Amniotic stem cell (primary cell): ENCODE measurements around the gene HELZ2.
"Not testable (repeated sequence)": the region's sequence is repeated elsewhere in the genome, so short reads cannot be mapped to it uniquely, and the experiment has no call there.

Source experiments
- DNase-seq: peaks from one replicate; lab custom pipeline; 2025; lab: John Stamatoyannopoulos, UW

HELZ2 gene

DNA sequence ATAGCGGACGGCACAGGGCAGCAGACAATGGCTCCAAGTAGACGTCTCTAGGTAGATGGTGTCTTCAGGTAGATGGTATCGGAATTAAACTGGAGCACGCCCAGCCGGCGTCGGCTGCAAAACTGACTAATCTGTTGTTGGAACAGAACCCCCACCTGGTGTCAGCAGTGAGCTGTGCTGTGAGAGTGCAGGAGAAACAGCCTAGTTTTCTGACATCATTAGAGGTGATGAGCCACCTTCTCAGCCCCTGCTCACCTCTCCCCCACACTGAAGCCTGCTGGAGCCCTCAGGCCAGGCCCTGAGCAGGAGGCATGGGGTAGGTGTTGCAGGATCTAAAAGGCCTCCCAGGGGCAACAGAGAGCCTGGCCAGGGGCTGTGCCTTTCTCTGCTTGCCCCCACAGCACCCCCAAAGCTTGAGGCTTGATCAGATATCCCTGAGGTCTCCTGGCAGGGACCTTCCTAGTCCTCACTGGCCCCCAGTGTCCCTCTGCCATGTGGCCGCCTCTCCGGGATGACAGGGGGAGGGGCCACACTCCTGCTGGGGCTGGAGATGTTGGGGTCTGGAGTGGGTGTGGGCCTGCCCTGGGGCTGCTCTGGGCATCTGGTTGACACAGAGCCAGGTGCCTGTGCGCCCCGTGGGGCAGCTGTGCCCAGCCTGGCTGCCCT lies 6.9 kb upstream of the HELZ2 start:
- DNase-seq: no peak

DNA sequence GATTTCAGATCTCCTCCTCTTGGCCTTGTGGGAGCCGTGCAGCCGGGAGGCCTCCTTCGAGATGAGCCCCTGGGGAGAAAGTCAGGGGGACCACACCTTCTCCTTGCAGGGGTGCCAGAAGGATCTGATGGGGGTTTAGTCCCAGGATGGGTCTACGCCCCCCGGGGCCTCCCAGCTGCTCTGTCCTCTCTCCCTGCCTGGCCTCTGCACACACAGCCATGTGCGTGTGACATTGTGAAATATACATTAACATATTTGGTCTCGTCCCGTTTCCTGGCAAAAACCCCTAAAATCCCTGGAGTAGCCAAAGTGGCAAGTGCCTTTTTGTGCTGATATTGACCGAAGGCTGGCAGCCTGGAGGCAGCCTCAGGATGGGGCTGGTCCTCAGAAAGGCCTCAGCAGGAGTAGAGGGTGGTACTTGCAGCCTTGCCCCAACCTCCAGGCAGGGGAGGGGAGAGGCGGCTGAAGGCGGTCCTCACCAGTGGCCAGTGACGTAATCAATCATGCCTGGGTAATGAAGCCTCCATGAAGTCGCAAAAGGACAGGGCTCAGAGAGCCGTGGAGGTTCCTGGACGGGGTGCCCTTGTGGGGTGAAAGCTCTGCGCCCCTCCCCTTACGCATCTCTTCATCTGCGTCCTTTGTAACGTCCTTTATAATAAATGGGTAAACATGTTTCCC lies 5.1 kb upstream of the HELZ2 start:
- DNase-seq: no peak

- no peak for DNase-seq
These were observed 4.4 kb upstream of the HELZ2 start for GRCh38 chr20:63578224-63579016.

GRCh38 chr20:63577317-63577894 lies 3.4 kb upstream of the HELZ2 start:
- DNase-seq: no peak

GRCh38 chr20:63576311-63576710 lies 2.3 kb upstream of the HELZ2 start:
- no peak for DNase-seq

DNA sequence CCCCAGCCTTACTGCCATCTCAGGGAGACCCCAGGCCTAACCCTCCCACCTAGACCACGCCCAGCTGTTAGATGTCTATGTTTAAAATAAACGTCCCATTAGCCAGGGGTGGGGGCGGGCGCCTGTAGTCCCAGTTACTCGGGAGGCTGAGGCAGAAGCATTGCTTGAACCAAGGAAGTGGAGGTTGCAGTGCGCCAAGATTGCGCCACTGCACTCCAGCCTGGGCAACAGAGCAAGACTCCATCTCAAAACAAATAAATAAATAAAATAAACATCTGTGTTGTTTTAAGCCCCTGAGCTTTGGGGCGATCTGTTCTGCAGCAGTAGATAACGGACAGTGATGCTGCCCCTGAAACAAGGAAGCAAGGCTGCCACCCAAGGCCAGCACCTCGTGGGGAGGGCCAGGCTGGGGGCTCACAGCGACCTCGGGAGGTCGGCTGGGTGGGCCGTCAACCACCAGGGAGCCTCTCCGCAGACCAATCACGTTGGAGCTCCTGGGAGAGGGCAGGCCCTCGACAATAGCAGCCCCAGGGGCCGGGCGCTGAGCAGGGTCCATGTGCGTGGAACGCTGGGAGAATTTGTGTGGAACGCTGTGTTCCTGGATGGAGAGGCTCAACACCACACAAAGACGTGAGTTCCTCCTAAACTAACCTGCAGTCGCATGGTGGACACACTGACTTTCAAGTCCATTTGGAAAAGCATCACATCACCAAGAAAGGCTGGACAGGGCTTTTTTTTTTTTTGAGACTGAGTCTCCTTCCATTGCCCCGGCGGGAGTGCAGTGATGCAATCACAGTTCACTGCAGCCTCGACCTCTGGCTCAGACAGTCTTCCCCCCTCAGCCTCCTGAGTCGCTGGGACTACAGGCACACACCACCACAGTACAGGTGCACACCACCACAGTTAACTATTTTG lies 1.0 kb upstream of the HELZ2 start:
- no peak for DNase-seq

DNA sequence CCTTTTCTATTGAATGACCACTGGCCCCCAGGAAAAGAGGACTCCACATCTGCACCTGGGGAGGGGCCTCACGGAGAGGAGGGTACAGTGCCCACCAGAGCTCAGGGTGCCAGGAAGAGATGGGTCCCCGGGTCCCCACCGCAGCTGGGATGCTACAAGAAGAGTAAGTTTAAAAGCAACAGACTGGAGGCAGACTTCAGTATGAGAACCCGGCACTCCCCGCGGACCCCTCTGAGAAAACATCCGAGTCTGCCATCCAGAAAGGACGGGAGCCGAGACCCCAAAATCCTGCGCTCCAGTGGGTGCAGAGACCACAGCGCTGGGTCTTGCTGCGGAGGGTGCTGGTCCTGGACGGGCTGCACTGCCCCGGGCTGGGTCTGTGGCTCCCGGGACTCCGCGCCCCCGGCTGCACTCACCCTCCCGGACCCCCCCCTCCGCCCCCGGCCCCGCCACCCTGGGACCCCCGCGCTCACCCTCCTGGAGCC lies 350 bp downstream of the HELZ2 start:
- DNase-seq: no peak

DNA sequence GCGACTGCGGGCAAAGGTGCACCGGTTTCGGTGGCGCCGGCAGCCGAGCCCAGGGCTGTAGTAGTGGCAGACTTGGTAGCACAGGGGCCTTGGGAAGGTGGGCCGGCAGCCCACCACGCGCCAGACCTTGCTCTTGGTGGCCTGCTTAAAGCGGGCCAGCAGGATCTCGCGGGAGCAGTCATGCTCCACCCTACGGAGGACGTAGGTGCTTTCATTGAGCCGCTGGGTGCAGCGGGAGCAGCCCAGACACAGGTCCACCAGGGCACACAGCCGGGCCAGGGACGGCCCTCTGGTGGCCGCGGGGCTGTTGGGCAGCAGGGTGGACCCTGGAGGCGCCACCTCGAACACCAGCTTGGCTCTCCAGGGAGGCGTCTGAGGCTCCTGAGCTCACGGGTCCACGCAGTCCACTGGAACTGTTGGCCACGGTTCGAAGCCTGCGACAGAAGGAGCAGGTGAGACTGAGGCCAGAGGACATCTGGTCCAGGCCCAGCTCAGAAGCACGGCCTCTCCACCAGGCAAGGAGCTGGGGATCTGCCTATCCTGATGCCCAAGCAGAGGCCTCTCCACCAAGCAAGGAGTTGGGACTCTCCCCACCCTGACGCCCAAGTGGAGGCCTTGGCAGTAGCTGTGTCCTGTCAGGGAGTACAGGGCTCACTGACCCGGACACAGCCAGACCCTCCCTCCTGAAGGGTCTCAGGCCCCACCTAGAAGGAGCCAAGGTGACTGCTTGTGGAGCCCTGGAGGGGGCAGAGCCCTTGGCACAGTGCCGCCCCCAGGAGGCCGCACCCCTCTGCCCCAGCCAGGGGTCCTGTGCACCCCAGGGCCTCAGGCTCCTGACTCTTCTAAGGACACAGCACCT lies 1.0 kb downstream of the HELZ2 start:
- DNase-seq: no peak

DNA sequence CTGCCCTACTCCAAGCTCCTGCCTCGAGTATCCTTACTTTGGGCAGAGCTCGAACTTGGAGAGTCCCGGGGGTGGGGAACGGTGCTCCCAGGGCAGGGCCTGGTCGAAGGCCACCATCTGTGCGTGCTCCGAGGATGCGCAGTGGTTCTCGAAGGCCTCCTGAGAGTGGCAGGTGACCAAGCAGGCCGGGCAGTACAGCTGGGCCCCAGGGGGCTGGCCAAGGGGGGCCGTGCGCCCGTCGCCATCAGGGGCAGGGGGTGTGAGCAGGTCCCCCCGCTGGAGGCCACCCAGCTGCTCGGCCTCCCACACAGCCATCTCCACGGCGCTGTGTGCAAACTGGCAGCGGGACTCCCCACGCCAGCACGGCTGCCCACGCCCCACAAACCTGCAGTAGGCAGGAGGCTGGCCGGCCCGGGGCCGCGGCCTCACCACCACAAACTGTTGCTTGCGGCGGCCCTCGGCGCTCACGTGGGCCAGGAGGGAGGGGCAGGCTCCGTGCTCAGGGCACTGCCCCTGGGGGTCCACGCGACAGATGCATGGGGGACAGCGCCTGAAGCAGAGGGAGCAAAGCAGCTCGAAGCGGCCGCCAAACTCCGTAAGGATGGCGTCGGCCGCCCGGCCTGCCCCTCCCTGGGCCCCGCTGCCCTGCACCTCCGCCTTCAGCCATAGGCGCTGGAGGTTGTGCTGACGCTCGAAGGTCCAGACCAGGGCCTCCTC lies 1.8 kb downstream of the HELZ2 start:
- no peak for DNase-seq

GRCh38 chr20:63571087-63571478 lies 3.0 kb downstream of the HELZ2 start:
- DNase-seq: not testable (repeated sequence)

GRCh38 chr20:63570281-63571086 lies 3.6 kb downstream of the HELZ2 start:
- no peak for DNase-seq

DNA sequence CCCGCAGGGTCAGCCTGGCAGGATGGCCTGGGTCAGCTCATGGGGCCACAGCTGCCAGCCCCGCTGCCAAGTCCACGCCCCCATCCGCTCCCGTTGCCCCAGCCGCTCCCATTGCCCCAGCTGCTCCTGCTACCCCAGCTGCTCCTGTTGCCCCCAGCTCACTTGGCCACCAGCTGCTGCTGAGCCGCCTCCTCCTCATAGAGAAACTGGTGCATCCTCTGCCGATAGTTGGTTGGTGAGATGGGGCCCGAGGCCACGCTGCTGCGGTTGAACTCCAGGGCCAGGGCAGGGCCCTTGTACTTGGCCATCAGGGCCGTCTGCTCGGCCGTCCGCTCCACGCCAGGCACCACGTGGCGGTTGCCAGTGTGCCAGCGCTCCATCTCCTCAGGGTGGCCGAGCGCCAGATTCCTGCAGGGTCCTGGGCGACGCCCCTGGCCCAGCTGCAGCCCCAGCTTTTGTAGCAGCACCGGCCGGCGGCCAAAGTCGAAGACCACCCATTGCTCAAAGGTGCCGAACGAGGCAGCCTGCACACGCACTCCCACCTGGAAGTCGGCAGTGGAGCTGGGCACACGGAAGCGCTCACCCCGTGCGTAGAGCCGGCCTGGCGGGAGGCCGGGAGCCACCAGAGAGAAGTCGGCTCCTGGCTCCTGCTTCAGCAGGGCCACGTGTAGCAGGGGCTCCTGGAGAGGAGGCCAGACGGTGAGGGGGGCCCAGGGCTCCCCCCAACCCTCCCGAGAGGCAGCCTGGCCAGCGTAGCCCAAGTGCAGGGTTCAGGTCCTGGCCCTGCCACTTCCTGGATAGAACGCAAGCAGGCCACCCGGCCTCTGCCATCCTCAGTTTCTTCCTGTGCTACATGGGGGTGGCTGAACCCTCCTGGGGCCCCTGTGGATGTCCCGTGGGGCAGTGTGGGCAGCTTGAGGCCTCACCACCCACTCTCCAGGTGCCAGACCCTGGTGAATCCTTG lies 4.8 kb downstream of the HELZ2 start:
- no peak for DNase-seq

DNA sequence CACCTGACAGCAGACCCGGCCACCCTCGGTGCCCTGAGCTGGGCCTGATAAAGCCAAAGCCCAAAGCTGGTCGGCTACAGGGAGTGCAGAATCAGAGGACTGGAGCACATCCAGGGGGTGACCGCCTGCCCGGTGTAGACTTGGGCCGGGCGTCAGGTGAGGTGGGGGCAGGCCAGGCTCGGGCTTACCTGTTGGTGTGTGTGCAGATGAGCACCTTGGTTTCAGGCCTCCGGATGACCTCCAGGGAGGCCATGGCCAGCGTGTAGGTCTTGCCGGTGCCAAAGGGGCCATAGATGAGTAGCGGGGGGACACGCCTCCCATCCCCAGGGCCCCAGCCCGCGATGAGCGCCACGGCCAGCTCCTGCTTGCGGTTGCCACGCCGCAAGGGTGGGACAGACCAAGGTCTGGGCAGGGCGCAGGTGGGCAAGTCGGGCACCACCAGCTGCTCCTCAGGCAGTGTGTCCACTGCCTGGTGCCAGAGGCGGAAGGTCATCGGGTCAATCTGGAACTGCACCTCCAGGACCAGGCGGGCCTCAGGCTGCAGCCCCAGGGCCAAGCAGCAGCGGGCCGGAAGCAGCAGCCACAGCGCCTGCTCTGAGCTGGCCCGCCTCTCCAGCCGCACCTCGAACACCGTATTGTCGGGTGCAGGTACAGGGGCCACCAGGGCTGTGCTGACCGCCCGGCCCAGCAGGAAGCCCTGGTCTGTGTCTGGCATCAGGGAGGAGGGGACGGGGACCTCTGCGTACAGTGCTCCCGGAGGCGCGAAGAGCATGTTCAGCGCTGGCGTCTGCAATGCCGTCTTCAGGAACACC lies 5.7 kb downstream of the HELZ2 start:
- DNase-seq: no peak

GRCh38 chr20:63567386-63568169 lies 6.5 kb downstream of the HELZ2 start:
- no peak for DNase-seq

GRCh38 chr20:63567136-63567385 lies 7.0 kb downstream of the HELZ2 start:
- no peak for DNase-seq

GRCh38 chr20:63566395-63567135 lies 7.5 kb downstream of the HELZ2 start:
- no peak for DNase-seq
